Kidney (tissue), 14 donors: Measurements from ENCODE around the gene ARHGEF28. TPM values are rescaled to one million over a fixed set of nuclear protein-coding genes. Genes with fewer than 3 reads are reported as not detected.

Experiments used
- DNase-seq, 5 donors: peaks; one replicate each; pipeline ENCODE4 v3.0.0-alpha.2; 2013 to 2020
- FAIRE-seq: peaks from 2 replicates; lab custom pipeline; 2012; peaks lifted over from hg19 to GRCh38; lab: Jason Lieb, UNC
- H3K27ac ChIP-seq, 2 donors: one replicate each; pipeline ENCODE4 v1.7.0; 2013; ENCODE audit warnings: low read depth in 2 of 2, low read length in 2 of 2, inconsistent platforms in 1 of 2
- H3K27me3 ChIP-seq: one replicate; pipeline ENCODE4 v1.7.1; 2013; ENCODE audit warnings: low read length, inconsistent platforms; ENCODE audit not compliant: control insufficient read depth, insufficient read depth
- H3K36me3 ChIP-seq, 3 donors: one replicate each; pipeline versions ENCODE4 v1.7.0 to v1.7.1; 2013; ENCODE audit warnings: low read length in 3 of 3, control low read depth in 1 of 3, inconsistent platforms in 1 of 3; ENCODE audit not compliant: insufficient read depth in 3 of 3, control insufficient read depth in 2 of 3
- H3K4me1 ChIP-seq, 3 donors: one replicate each; pipeline versions ENCODE4 v1.7.0 to v1.7.1; 2013; ENCODE audit warnings: low read length in 3 of 3, inconsistent platforms in 1 of 3, low read depth in 1 of 3; ENCODE audit not compliant: control insufficient read depth in 2 of 3, insufficient read depth in 2 of 3
- H3K4me3 ChIP-seq, 3 donors: one replicate each; pipeline versions ENCODE4 v1.7.0 to v1.8.1; 2013; ENCODE audit warnings: low read length in 3 of 3, control low read depth in 1 of 3, inconsistent platforms in 1 of 3
- H3K9ac ChIP-seq, 3 donors: one replicate each; pipeline versions ENCODE4 v1.7.0 to v1.7.1; 2013; ENCODE audit warnings: low read length in 3 of 3, control low read depth in 1 of 3, inconsistent platforms in 1 of 3
- H3K9me3 ChIP-seq, 3 donors: one replicate each; pipeline versions ENCODE4 v1.7.0 to v1.7.1; 2013; ENCODE audit warnings: low read length in 3 of 3, control low read depth in 1 of 3, inconsistent platforms in 1 of 3; ENCODE audit not compliant: control insufficient read depth in 2 of 3, insufficient read depth in 1 of 3
- CTCF ChIP-seq: IDR thresholded peaks from 3 replicates; pipeline ENCODE4 v1.5.1; 2012; ENCODE audit warnings: mild to moderate bottlenecking, moderate library complexity, borderline replicate concordance; ENCODE audit not compliant: insufficient read depth; ENCODE audit errors: extremely low read depth
- intact Hi-C: fragments of 100-400 bp; cut with DNase I; formaldehyde crosslinking; loops from one replicate; pipeline ENCODE4 v1.11.1; 2022
- polyA plus RNA-seq: library from polyadenylated mRNA; stranded (reverse); fragments of 350-450 nt; fragmentation: Illumina TruSeq; extraction: RNeasy Lipid Tissue Mini Kit (QIAGEN cat#74804); gene quantifications from one replicate; pipeline ENCODE4 v1.2.3, GENCODE V29; 2014; ENCODE audit warnings: low read depth, low replicate concordance; ENCODE audit not compliant: insufficient read depth
- total RNA-seq: library from RNA; stranded (reverse); fragmentation: NEBNext Ultra II Directional; extraction: Animal tissue kit (Norgen Biotek cat#: 25700); gene quantifications from one replicate; pipeline ENCODE4 v1.2.1, GENCODE V29; 2021
- donor health status: control.
- donor health status: control.
- donor health status: control.
- donor health status: control.
- donor health status: control.
- donor health status: DM: yes; HTN: yes; CAD: no.
- donor health status: Normal renal cell carcinoma (clear cell type).

Gene ARHGEF28
- total and polyA plus RNA-seq, 2 donors from 2014 or later: 21.9 to 66.3 TPM

DNA sequence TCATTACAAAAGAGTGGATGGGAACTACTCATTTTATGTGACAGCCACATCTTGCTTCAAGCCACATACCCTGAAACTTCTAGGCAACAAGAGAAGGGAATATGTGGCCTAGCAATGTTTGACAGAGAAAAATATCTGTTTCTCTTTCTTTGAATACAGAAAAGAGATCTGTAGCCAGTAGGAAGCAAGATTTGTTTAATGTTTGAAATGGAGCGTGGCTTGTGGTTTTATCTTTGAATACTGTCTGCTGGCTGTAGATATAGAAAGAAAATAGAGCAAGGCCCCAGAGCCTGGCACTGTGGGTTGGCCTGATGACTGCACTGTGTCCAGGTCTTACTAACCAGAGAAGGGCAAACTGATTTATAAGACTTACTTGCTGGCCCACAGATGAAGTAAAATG is 133.8 kb downstream of the ARHGEF28 start:
- H3K36me3 ChIP-seq: peaks cover 0 to 2% (median 0%) of the 10 kb centered on the region in 3 donors
- no peaks in the 10 kb centered on the region for H3K4me1 ChIP-seq
- intact Hi-C loops: no loop called here
- no peak overlapping the region for H3K27ac ChIP-seq
- no peak for TF ChIP-seq CTCF
- no peaks in the 10 kb centered on the region for H3K27me3 ChIP-seq
- no peak overlapping the region for H3K4me3 ChIP-seq
- no peak overlapping the region for H3K9ac ChIP-seq
- DNase-seq: no peak
- no peak for FAIRE-seq
- no peaks in the 10 kb centered on the region for H3K9me3 ChIP-seq

GRCh38 chr5:73763300-73764032 is 137.5 kb downstream of the ARHGEF28 start:
- TF ChIP-seq CTCF: no peak
- H3K36me3 ChIP-seq: peaks cover 0 to 2% (median 0%) of the 10 kb centered on the region in 3 donors
- H3K27ac ChIP-seq: no peak overlapping the region
- no peaks in the 10 kb centered on the region for H3K4me1 ChIP-seq
- no peak overlapping the region for H3K9ac ChIP-seq
- DNase-seq (no peak), FAIRE-seq (no peak)
- H3K4me3 ChIP-seq: no peak overlapping the region
- intact Hi-C loops: no loop called here
- H3K27me3 ChIP-seq: no peaks in the 10 kb centered on the region
- peaks cover 0 to 3% (median 0%) of the 10 kb centered on the region in 3 donors for H3K9me3 ChIP-seq

DNA sequence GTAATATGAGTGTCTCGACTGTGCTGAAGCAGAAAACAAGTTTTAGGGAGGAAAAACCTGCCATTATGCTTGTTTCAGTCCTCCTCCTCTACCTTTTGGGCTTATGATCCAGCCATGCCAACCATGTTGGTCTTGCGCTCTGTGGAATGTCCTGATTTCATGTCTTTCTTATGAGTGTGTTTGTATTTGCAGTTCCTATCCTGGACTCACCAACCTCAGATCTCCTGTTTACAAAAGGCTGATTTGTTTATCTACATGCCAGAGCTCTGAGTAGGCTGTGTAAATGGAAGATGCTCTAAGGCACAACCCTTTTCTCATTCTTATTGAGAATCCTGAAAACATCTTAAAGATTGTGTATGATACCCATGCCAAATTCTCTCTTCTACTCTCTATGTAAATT is 138.6 kb downstream of the ARHGEF28 start:
- no peak overlapping the region for H3K4me3 ChIP-seq
- FAIRE-seq: no peak
- no peak for TF ChIP-seq CTCF
- H3K9ac ChIP-seq: no peak overlapping the region
- peaks cover 0 to 2% (median 0%) of the 10 kb centered on the region in 3 donors for H3K36me3 ChIP-seq
- DNase-seq: no peak
- H3K9me3 ChIP-seq: peaks cover 0 to 3% (median 0%) of the 10 kb centered on the region in 3 donors
- H3K27ac ChIP-seq: no peak overlapping the region
- intact Hi-C loops: no loop called here
- H3K27me3 ChIP-seq: no peaks in the 10 kb centered on the region
- H3K4me1 ChIP-seq: no peaks in the 10 kb centered on the region

- Histone ChIP-seq H3K27ac (no peak overlapping the region), H3K27me3 (no peaks in the 10 kb centered on the region), H3K4me1 (no peaks in the 10 kb centered on the region), H3K36me3 (peaks cover 0 to 2% (median 0%) of the 10 kb centered on the region in 3 donors), H3K9ac (no peak overlapping the region), H3K9me3 (peaks cover 0 to 3% (median 0%) of the 10 kb centered on the region in 3 donors), H3K4me3 (no peak overlapping the region)
- no peak for DNase-seq
- intact Hi-C loops: no loop called here
- TF ChIP-seq CTCF: no peak
- no peak for FAIRE-seq
Observed at GRCh38 chr5:73764996-73765395, 139.0 kb downstream of the ARHGEF28 start.
